Keratinocyte (primary cell): Measurements from ENCODE around the gene LRRC47. TPM values are rescaled to one million over a fixed set of nuclear protein-coding genes. Genes with fewer than 3 reads are reported as not detected.

Source experiments
- DNase-seq: peaks from one replicate; pipeline ENCODE4 v3.0.0-alpha.2; 2011; ENCODE audit warnings: low read depth, missing footprints, low spot score
- FAIRE-seq: peaks from 2 replicates; lab custom pipeline; 2011; peaks lifted over from hg19 to GRCh38; lab: Jason Lieb, UNC
- H2AFZ ChIP-seq: 2 replicates; pipeline ENCODE4 v1.6.0; 2012; ENCODE audit warnings: low read length, control low read depth, inconsistent platforms; ENCODE audit not compliant: control insufficient read depth
- H3K27ac ChIP-seq: 2 replicates; pipeline ENCODE4 v1.5.1; 2011; ENCODE audit warnings: low read length; ENCODE audit not compliant: control insufficient read depth, insufficient read depth
- H3K27me3 ChIP-seq: 3 replicates; pipeline ENCODE4 v1.6.0; 2011; ENCODE audit warnings: low read length; ENCODE audit not compliant: control insufficient read depth, insufficient read depth; ENCODE audit errors: extremely low read depth
- H3K36me3 ChIP-seq, 2 experiments: 2 replicates in 1 of 2; 3 replicates in 1 of 2; pipeline ENCODE4 v1.5.1; 2011; ENCODE audit warnings: low read length in 2 of 2, mild to moderate bottlenecking in 1 of 2; ENCODE audit not compliant: control insufficient read depth in 2 of 2, insufficient read depth in 2 of 2; ENCODE audit errors: extremely low read depth in 1 of 2
- H3K4me1 ChIP-seq: 3 replicates; pipeline ENCODE4 v1.5.1; 2011; ENCODE audit warnings: low read length; ENCODE audit not compliant: control insufficient read depth, insufficient read depth; ENCODE audit errors: extremely low read depth
- H3K4me2 ChIP-seq: 3 replicates; pipeline ENCODE4 v1.6.0; 2011; ENCODE audit warnings: low read depth, low read length; ENCODE audit not compliant: control insufficient read depth, insufficient read depth; ENCODE audit errors: extremely low read depth
- H3K4me3 ChIP-seq, 3 experiments: fragments of 200-600 bp in 1 of 3; sonication (generic) in 1 of 3; 2 replicates in 2 of 3; 3 replicates in 1 of 3; pipeline ENCODE4 v1.5.1; 2011 to 2016; ENCODE audit warnings: low read length in 3 of 3, mild to moderate bottlenecking in 3 of 3, control low read depth in 2 of 3, inconsistent platforms in 1 of 3, low read depth in 1 of 3, mixed read lengths in 1 of 3, mixed run types in 1 of 3, moderate library complexity in 1 of 3; ENCODE audit not compliant: control insufficient read depth in 2 of 3, insufficient read depth in 2 of 3; ENCODE audit errors: extremely low read depth in 1 of 3
- H3K79me2 ChIP-seq: 2 replicates; pipeline ENCODE4 v1.6.0; 2012; ENCODE audit warnings: low read length; ENCODE audit not compliant: control insufficient read depth, insufficient read depth
- H3K9ac ChIP-seq: 3 replicates; pipeline ENCODE4 v1.6.0; 2011; ENCODE audit warnings: low read length; ENCODE audit not compliant: control insufficient read depth, insufficient read depth; ENCODE audit errors: extremely low read depth
- H3K9me1 ChIP-seq: 3 replicates; pipeline ENCODE4 v1.6.0; 2011; ENCODE audit warnings: low read length; ENCODE audit not compliant: control insufficient read depth, insufficient read depth; ENCODE audit errors: extremely low read depth
- H3K9me3 ChIP-seq: 2 replicates; pipeline ENCODE4 v1.5.1; 2012; ENCODE audit warnings: low read depth, low read length; ENCODE audit not compliant: control insufficient read depth
- H4K20me1 ChIP-seq: 3 replicates; pipeline ENCODE4 v1.6.0; 2011; ENCODE audit warnings: low read length; ENCODE audit not compliant: control insufficient read depth, insufficient read depth; ENCODE audit errors: extremely low read depth
- CTCF ChIP-seq, 3 experiments: IDR thresholded peaks in 1 of 3; conservative IDR thresholded peaks in 1 of 3; optimal IDR thresholded peaks in 1 of 3; 2 replicates in 2 of 3; 3 replicates in 1 of 3; pipeline versions ENCODE3 to v1.5.1; 2011; ENCODE audit warnings: low read length in 3 of 3, mild to moderate bottlenecking in 3 of 3, moderate library complexity in 2 of 3, control low read depth in 1 of 3, inconsistent platforms in 1 of 3; ENCODE audit not compliant: insufficient read depth in 2 of 3; ENCODE audit errors: extremely low read depth in 1 of 3
- EZH2 ChIP-seq: IDR thresholded peaks from one replicate; pipeline ENCODE4 v1.6.1; 2012; ENCODE audit warnings: inconsistent platforms, mild to moderate bottlenecking, low read length, moderate library complexity
- dilution Hi-C: fragments of 300-500 bp; cut with MboI; formaldehyde crosslinking; loops from one replicate; pipeline ENCODE4 v1.7.0; 2020; ENCODE audit warnings: low sequenced_read_pairs; ENCODE audit not compliant: extremely low pct_ligation_motif_present
- polyA plus RNA-seq, 5 experiments: library from polyadenylated mRNA; depleted of rRNA in 3 of 5; stranded (reverse) in 3 of 5; stranded (forward) in 1 of 5; unstranded in 1 of 5; fragments of >200 nt; gene quantifications; 1 replicate in 1 of 5; 2 replicates in 3 of 5; 3 replicates in 1 of 5; pipeline versions ENCODE4 v1.2.1 to v1.2.3, GENCODE V29; 2011 to 2012; ENCODE audit warnings: missing spikeins in 2 of 5, low read depth in 1 of 5, low replicate concordance in 1 of 5

LRRC47 gene
- polyA plus RNA-seq, 1 donor (not counting 4 experiments of a cell fraction or from before 2014, with no cell fraction given) = 40.1 TPM

GRCh38 chr1:3774946-3775489 lies 21.3 kb downstream of the LRRC47 start:
- DNase-seq (no peak), FAIRE-seq (no peak)
- Histone ChIP-seq H3K4me2 (no peak overlapping the region), H4K20me1 (no peaks in the 10 kb centered on the region), H3K4me3 (no peak overlapping the region), H3K9me1 (no peaks in the 10 kb centered on the region), H3K27ac (no peak overlapping the region), H3K9ac (no peak overlapping the region), H3K9me3 (no peaks in the 10 kb centered on the region), H3K79me2 (no peaks in the 10 kb centered on the region), H3K4me1 (peaks cover 5% of the 10 kb centered on the region), H2AFZ (no peak overlapping the region), H3K36me3 (peaks cover 4 to 6% of the 10 kb centered on the region in 2 experiments), H3K27me3 (no peaks in the 10 kb centered on the region)
- dilution Hi-C loops = no loop called here
- TF ChIP-seq EZH2 = no peak
- TF ChIP-seq CTCF (optimal IDR thresholded peaks at IDR 0.05 in 1 of 3, IDR thresholded peaks at IDR 0.05 in 1 of 3, conservative IDR thresholded peaks at IDR 0.05 in 1 of 3; ENCODE audit: extremely low read depth in 1 of 3, insufficient read depth in 2 of 3, low read length in 3 of 3) = no peak

GRCh38 chr1:3774276-3774945 lies 21.9 kb downstream of the LRRC47 start:
- Histone ChIP-seq H3K27me3 (no peaks in the 10 kb centered on the region), H3K27ac (no peak overlapping the region), H2AFZ (no peak overlapping the region), H3K9ac (no peak overlapping the region), H3K9me3 (no peaks in the 10 kb centered on the region), H4K20me1 (no peaks in the 10 kb centered on the region), H3K4me3 (no peak overlapping the region), H3K79me2 (no peaks in the 10 kb centered on the region), H3K4me1 (peaks cover 5% of the 10 kb centered on the region), H3K4me2 (no peak overlapping the region), H3K9me1 (no peaks in the 10 kb centered on the region), H3K36me3 (peaks cover 0 to 4% of the 10 kb centered on the region in 2 experiments)
- dilution Hi-C loops = no loop called here
- no peak for DNase-seq
- no peak for FAIRE-seq
- TF ChIP-seq CTCF (optimal IDR thresholded peaks at IDR 0.05 in 1 of 3, IDR thresholded peaks at IDR 0.05 in 1 of 3, conservative IDR thresholded peaks at IDR 0.05 in 1 of 3; ENCODE audit: extremely low read depth in 1 of 3, insufficient read depth in 2 of 3, low read length in 3 of 3) (no peak), EZH2 (no peak)
